K562 (cell line): ENCODE data around the gene NFKB2. TPM values are rescaled to one million over a fixed set of nuclear protein-coding genes. Genes with fewer than 3 reads are reported as not detected.

ENCODE experiments used
- ATAC-seq: fragments of 200-7000 bp; cut with Tn5 transposase; 3 replicates; pipeline ENCODE4 v1.9.1; 2020; ENCODE audit warnings: moderate library complexity
- BruUV-seq: library from RNA; stranded (reverse); fragments of 400-500 nt; replicated peaks from 2 replicates; lab custom pipeline; 2021; lab: Mats Ljungman, UMichigan
- CTCF ChIA-PET: fragments of 300-600 bp; formaldehyde crosslinking; extraction: SDS; loops from one replicate; lab custom pipeline; 2021; ENCODE audit warnings: low intra/inter-chr PET ratio; lab: Yijun Ruan, JAX
- POLR2A ChIA-PET: fragments of 300-600, 350-650 bp; sonication (Branson Sonifier 250); formaldehyde crosslinking; extraction: SDS; loops from one replicate; lab custom pipeline; 2021; ENCODE audit warnings: antibody characterized with exemption, inconsistent platforms; lab: Yijun Ruan, JAX
- DNase-seq, 4 experiments: peaks; one replicate each; pipeline versions ENCODE4 v3.0.0 to v3.0.0-alpha.2; 2011 to 2018; ENCODE audit warnings: low spot score in 3 of 4, mixed read lengths in 3 of 4; ENCODE audit errors: extremely low read depth in 1 of 4
- FAIRE-seq: peaks from 2 replicates; lab custom pipeline; 2011; peaks lifted over from hg19 to GRCh38; lab: Jason Lieb, UNC
- H2AFZ ChIP-seq: 2 replicates; pipeline ENCODE4 v1.6.0; 2011; ENCODE audit warnings: low read depth, low read length, control low read depth, inconsistent platforms
- H3K27ac ChIP-seq: fragments of 200-600 bp; 3 replicates; pipeline ENCODE4 v1.8.0; 2011; ENCODE audit warnings: low read depth, mild to moderate bottlenecking, control low read depth, inconsistent platforms, low read length, moderate library complexity, mixed read lengths; ENCODE audit errors: extremely low read depth
- H3K27me3 ChIP-seq, 2 experiments: fragments of 300-600 bp in 1 of 2; 2 replicates in 1 of 2; 3 replicates in 1 of 2; pipeline versions ENCODE4 v1.6.0 to v1.8.0; 2011; ENCODE audit warnings: inconsistent platforms in 2 of 2, low read length in 2 of 2, mild to moderate bottlenecking in 1 of 2, mixed read lengths in 1 of 2, moderate library complexity in 1 of 2; ENCODE audit not compliant: control insufficient read depth in 2 of 2, insufficient read depth in 2 of 2
- H3K36me3 ChIP-seq: fragments of 300-600 bp; 3 replicates; pipeline ENCODE4 v1.8.0; 2011; ENCODE audit warnings: mild to moderate bottlenecking, low read length, inconsistent platforms; ENCODE audit not compliant: control insufficient read depth, insufficient read depth
- H3K4me1 ChIP-seq, 2 experiments: fragments of 200-600 bp in 1 of 2; replicated peaks in 1 of 2; 2 replicates in 1 of 2; 3 replicates in 1 of 2; pipeline versions ENCODE4 v1.5.1 to v1.8.0; 2011; ENCODE audit warnings: inconsistent platforms in 2 of 2, low read length in 2 of 2, mild to moderate bottlenecking in 1 of 2, mixed read lengths in 1 of 2, moderate library complexity in 1 of 2; ENCODE audit not compliant: control insufficient read depth in 2 of 2, insufficient read depth in 2 of 2
- H3K4me2 ChIP-seq: 2 replicates; pipeline ENCODE4 v1.6.1; 2011; ENCODE audit warnings: low read length, control low read depth, inconsistent platforms, mixed read lengths; ENCODE audit not compliant: insufficient read depth
- H3K4me3 ChIP-seq: fragments of 200-600 bp; sonication (generic), shearing (Covaris generic); 2 replicates; pipeline ENCODE4 v1.5.1; 2016; ENCODE audit warnings: control low read depth, inconsistent platforms
- H3K79me2 ChIP-seq: fragments of 200-600 bp; 3 replicates; pipeline ENCODE4 v1.8.0; 2011; ENCODE audit warnings: low read length, inconsistent platforms; ENCODE audit not compliant: control insufficient read depth, insufficient read depth
- H3K9ac ChIP-seq, 2 experiments: 2 replicates each; pipeline versions ENCODE4 v1.6.0 to v1.6.1; 2011; ENCODE audit warnings: low read depth in 2 of 2, low read length in 2 of 2, control low read depth in 1 of 2, inconsistent platforms in 1 of 2, mild to moderate bottlenecking in 1 of 2, mixed read lengths in 1 of 2; ENCODE audit not compliant: insufficient read depth in 1 of 2
- H3K9me1 ChIP-seq: one replicate; pipeline ENCODE4 v1.6.0; 2011; ENCODE audit warnings: inconsistent platforms, mild to moderate bottlenecking, low read length, moderate library complexity; ENCODE audit not compliant: control insufficient read depth, insufficient read depth
- H3K9me3 ChIP-seq: replicated peaks from 2 replicates; pipeline ENCODE4 v1.5.1; 2011; ENCODE audit warnings: low read depth, low read length, inconsistent platforms; ENCODE audit not compliant: control insufficient read depth, insufficient read depth
- H4K20me1 ChIP-seq: replicated peaks from 2 replicates; pipeline ENCODE4 v1.6.1; 2011; ENCODE audit warnings: low read length, inconsistent platforms, mixed read lengths; ENCODE audit not compliant: control insufficient read depth, insufficient read depth
- NRF1 ChIP-seq, 2 experiments: fragments of 450-650 bp; IDR thresholded peaks in 1 of 2; conservative IDR thresholded peaks in 1 of 2; 2 replicates each; pipeline ENCODE4 v1.6.1; 2014; ENCODE audit warnings: mild to moderate bottlenecking in 2 of 2
- RUNX1 ChIP-seq: sonication (generic); IDR thresholded peaks from 2 replicates; pipeline ENCODE4 v1.6.1; 2016; ENCODE audit warnings: antibody characterized with exemption, low read depth
- ZNF696 ChIP-seq: fragments of 250-450 bp; sonication (Bioruptor Pico); conservative IDR thresholded peaks from 2 replicates; pipeline ENCODE4 v1.4.0; 2020; ENCODE audit warnings: mild to moderate bottlenecking, moderate library complexity
- WGBS: fragments of 100-300 bp; shearing (Covaris generic); methylation state at CpG from one replicate; pipeline ENCODE4 v1.1.6; 2016; ENCODE audit warnings: low coverage, mixed read lengths; ENCODE audit not compliant: insufficient coverage; ENCODE audit errors: missing lambda C conversion rate; 5-methylcytosine and 5-hydroxymethylcytosine counted together
- in situ Hi-C: fragments of 300-500 bp; cut with MboI; formaldehyde crosslinking; loops from 4 replicates; pipeline ENCODE4 v1.15.0; 2018; ENCODE audit warnings: inconsistent platforms, mixed read lengths
- intact Hi-C: fragments of 100-400 bp; cut with micrococcal nuclease; formaldehyde crosslinking; loops from 2 replicates; pipeline ENCODE4 v1.14.2; 2022
- polyA plus RNA-seq, 8 experiments: library from polyadenylated mRNA; depleted of rRNA in 4 of 8; stranded (reverse) in 5 of 8; unstranded in 3 of 8; fragments of >200 nt; fragmentation: Nextera tagmentation in 2 of 8; fragmentation: Illumina TruSeq in 1 of 8; extraction: Ambion mirVana in 2 of 8; extraction: Trizol in 1 of 8; gene quantifications; 2 replicates each; pipeline versions ENCODE4 v1.2.1 to v1.2.3, GENCODE V29; 2011 to 2014; ENCODE audit warnings: inconsistent platforms in 1 of 8, missing spikeins in 1 of 8
- total RNA-seq, 7 experiments: library from RNA; depleted of rRNA in 6 of 7; stranded (reverse); fragments of >200 nt in 6 of 7; fragmentation: Illumina TruSeq in 2 of 7; extraction: Trizol in 2 of 7; gene quantifications; 2 replicates each; pipeline versions ENCODE4 v1.2.1 to v1.2.3, GENCODE V29; 2011 to 2021; ENCODE audit warnings: low replicate concordance in 1 of 7
- TF ChIP-seq, protein P1 (sequence below), 2 experiments: IDR thresholded peaks; 2 replicates each; pipeline ENCODE4 v1.6.1; 2011; ENCODE audit warnings: borderline replicate concordance in 1 of 2, control low read depth in 1 of 2, low read depth in 1 of 2, low read length in 1 of 2, mild to moderate bottlenecking in 1 of 2, mixed read lengths in 1 of 2, moderate library complexity in 1 of 2; ENCODE audit not compliant: insufficient read depth in 1 of 2, insufficient read length in 1 of 2, poor library complexity in 1 of 2, severe bottlenecking in 1 of 2; ENCODE audit errors: extremely low read depth in 1 of 2
- TF ChIP-seq, protein P2 (sequence below): sonication (generic); formaldehyde crosslinking; IDR thresholded peaks from 2 replicates; pipeline ENCODE4 v1.8.1; 2023; ENCODE audit warnings: mild to moderate bottlenecking, missing genetic modification reagents
- TF ChIP-seq, protein P3 (sequence below): sonication (generic); formaldehyde crosslinking; IDR thresholded peaks from 2 replicates; pipeline ENCODE4 v1.8.0; 2023; ENCODE audit warnings: missing genetic modification reagents, mild to moderate bottlenecking, borderline replicate concordance

Gene NFKB2
- total and polyA plus RNA-seq, 9 of the 15 experiments (the other 6 are each of a cell fraction or from before 2014, with no cell fraction given) = 0.07 to 20.3 (median 7.9) TPM

GRCh38 chr10:102410429-102411073, 15.0 kb downstream of the NFKB2 start:
- TF ChIP-seq ZNF696 (CRISPR knock-in tag) = no peak
- TF ChIP-seq NRF1 (conservative IDR thresholded peaks at IDR 0.05 in 1 of 2, IDR thresholded peaks at IDR 0.05 in 1 of 2) = peak in 1 of 2 experiments; percentile 46; a peak in 3 of 4 replicates
- TF ChIP-seq, protein P1, sequence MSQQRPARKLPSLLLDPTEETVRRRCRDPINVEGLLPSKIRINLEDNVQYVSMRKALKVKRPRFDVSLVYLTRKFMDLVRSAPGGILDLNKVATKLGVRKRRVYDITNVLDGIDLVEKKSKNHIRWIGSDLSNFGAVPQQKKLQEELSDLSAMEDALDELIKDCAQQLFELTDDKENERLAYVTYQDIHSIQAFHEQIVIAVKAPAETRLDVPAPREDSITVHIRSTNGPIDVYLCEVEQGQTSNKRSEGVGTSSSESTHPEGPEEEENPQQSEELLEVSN (IDR thresholded peaks at IDR 0.05; ENCODE audit: borderline replicate concordance in 1 of 2, extremely low read depth in 1 of 2, insufficient read depth in 1 of 2, insufficient read length in 1 of 2, low read depth in 1 of 2, low read length in 1 of 2, poor library complexity in 1 of 2, severe bottlenecking in 1 of 2) = no peak
- TF ChIP-seq, protein P2, sequence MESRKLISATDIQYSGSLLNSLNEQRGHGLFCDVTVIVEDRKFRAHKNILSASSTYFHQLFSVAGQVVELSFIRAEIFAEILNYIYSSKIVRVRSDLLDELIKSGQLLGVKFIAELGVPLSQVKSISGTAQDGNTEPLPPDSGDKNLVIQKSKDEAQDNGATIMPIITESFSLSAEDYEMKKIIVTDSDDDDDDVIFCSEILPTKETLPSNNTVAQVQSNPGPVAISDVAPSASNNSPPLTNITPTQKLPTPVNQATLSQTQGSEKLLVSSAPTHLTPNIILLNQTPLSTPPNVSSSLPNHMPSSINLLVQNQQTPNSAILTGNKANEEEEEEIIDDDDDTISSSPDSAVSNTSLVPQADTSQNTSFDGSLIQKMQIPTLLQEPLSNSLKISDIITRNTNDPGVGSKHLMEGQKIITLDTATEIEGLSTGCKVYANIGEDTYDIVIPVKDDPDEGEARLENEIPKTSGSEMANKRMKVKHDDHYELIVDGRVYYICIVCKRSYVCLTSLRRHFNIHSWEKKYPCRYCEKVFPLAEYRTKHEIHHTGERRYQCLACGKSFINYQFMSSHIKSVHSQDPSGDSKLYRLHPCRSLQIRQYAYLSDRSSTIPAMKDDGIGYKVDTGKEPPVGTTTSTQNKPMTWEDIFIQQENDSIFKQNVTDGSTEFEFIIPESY (CRISPR knock-in tag) = peak; percentile 63
- no peak for TF ChIP-seq RUNX1
- TF ChIP-seq, protein P3, sequence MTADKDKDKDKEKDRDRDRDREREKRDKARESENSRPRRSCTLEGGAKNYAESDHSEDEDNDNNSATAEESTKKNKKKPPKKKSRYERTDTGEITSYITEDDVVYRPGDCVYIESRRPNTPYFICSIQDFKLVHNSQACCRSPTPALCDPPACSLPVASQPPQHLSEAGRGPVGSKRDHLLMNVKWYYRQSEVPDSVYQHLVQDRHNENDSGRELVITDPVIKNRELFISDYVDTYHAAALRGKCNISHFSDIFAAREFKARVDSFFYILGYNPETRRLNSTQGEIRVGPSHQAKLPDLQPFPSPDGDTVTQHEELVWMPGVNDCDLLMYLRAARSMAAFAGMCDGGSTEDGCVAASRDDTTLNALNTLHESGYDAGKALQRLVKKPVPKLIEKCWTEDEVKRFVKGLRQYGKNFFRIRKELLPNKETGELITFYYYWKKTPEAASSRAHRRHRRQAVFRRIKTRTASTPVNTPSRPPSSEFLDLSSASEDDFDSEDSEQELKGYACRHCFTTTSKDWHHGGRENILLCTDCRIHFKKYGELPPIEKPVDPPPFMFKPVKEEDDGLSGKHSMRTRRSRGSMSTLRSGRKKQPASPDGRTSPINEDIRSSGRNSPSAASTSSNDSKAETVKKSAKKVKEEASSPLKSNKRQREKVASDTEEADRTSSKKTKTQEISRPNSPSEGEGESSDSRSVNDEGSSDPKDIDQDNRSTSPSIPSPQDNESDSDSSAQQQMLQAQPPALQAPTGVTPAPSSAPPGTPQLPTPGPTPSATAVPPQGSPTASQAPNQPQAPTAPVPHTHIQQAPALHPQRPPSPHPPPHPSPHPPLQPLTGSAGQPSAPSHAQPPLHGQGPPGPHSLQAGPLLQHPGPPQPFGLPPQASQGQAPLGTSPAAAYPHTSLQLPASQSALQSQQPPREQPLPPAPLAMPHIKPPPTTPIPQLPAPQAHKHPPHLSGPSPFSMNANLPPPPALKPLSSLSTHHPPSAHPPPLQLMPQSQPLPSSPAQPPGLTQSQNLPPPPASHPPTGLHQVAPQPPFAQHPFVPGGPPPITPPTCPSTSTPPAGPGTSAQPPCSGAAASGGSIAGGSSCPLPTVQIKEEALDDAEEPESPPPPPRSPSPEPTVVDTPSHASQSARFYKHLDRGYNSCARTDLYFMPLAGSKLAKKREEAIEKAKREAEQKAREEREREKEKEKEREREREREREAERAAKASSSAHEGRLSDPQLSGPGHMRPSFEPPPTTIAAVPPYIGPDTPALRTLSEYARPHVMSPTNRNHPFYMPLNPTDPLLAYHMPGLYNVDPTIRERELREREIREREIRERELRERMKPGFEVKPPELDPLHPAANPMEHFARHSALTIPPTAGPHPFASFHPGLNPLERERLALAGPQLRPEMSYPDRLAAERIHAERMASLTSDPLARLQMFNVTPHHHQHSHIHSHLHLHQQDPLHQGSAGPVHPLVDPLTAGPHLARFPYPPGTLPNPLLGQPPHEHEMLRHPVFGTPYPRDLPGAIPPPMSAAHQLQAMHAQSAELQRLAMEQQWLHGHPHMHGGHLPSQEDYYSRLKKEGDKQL (CRISPR knock-in tag) = no peak
- intact Hi-C loops = no loop called here
- Histone ChIP-seq H3K9me1 (no peaks in the 10 kb centered on the region), H3K27ac (no peak overlapping the region), H3K4me1 (peaks cover 0 to 31% of the 10 kb centered on the region in 2 experiments; a peak in 3 of 5 replicates), H3K4me3 (no peak overlapping the region), H2AFZ (no peak overlapping the region), H3K27me3 (peaks cover 10 to 49% of the 10 kb centered on the region in 2 experiments; a peak in 3 of 5 replicates), H4K20me1 (no peaks in the 10 kb centered on the region), H3K36me3 (no peaks in the 10 kb centered on the region), H3K9ac (no peak overlapping the region), H3K9me3 (no peaks in the 10 kb centered on the region), H3K4me2 (no peak overlapping the region), H3K79me2 (no peaks in the 10 kb centered on the region)
- in situ Hi-C loops = no loop called here
- CTCF ChIA-PET = interaction anchor here (0.6 kb wide), 1 partner anchor 14 kb away, joined by 4 read pairs; no protein-coding TSS in a partner anchor
- WGBS = 72% methylated on average over 6 of the region's 48 CpGs
- FAIRE-seq (no peak), DNase-seq (peak in 1 of 4 experiments; percentile 19), ATAC-seq (no peak)
- no TSS peak for BruUV-seq
- POLR2A ChIA-PET = interaction anchor here (1.0 kb wide), 1 partner anchor 11 kb away, joined by 3 read pairs; no protein-coding TSS in a partner anchor
